ENCODE measurements around the gene PHTF2.

PHTF2 gene

DNA sequence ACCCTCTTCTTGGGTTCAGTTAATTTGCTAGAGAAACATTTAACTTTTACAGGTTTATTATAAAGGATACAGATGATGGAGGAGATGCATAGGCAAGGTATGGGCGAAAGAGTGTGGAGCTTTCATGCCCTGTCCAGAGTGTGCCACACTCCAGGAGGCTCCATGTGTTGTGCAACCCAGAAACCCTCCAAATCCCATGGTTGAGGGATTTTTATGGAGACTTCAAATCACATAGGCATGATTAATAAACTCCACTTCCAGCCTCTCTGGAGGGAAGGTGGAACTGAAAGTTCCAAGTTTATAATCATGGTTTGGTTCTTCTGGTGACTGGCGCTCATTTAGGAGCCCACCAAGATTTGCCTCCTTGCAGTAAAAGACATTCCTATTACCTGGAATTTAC lies 159.9 kb downstream of the PHTF2 start:
- H3K36me3 ChIP-seq (ENCODE audit: insufficient read depth, low read length) = peaks cover 7% of the 10 kb centered on the region
- H3K79me2 ChIP-seq (ENCODE audit: insufficient read depth, low read length) = no peaks in the 10 kb centered on the region
- H3F3A ChIP-seq (ENCODE audit: insufficient read depth, low read length) = no peaks in the 10 kb centered on the region
- no peak overlapping the region for H3K27ac ChIP-seq (ENCODE audit: low read depth, low read length, poor library complexity, severe bottlenecking)
- no peaks in the 10 kb centered on the region for H3K9me2 ChIP-seq (ENCODE audit: low read depth, low read length)
- H4K20me1 ChIP-seq (ENCODE audit: insufficient read depth, low read length) = no peaks in the 10 kb centered on the region
- H3K9ac ChIP-seq (ENCODE audit: low read length) = no peak overlapping the region
- H3K9me3 ChIP-seq (ENCODE audit: low read length) = no peaks in the 10 kb centered on the region
- no peak overlapping the region for H3K4me2 ChIP-seq (ENCODE audit: low read length)
- no peaks in the 10 kb centered on the region for H3K4me1 ChIP-seq (ENCODE audit: insufficient read depth, low read length, severe bottlenecking)
- H3K4me3 ChIP-seq (ENCODE audit: low read depth, low read length, poor library complexity, severe bottlenecking) = no peak overlapping the region
- H2AFZ ChIP-seq (ENCODE audit: low read length) = no peak overlapping the region
- H3K27me3 ChIP-seq (ENCODE audit: insufficient read depth, low read length) = no peaks in the 10 kb centered on the region
- TF ChIP-seq, protein P1, sequence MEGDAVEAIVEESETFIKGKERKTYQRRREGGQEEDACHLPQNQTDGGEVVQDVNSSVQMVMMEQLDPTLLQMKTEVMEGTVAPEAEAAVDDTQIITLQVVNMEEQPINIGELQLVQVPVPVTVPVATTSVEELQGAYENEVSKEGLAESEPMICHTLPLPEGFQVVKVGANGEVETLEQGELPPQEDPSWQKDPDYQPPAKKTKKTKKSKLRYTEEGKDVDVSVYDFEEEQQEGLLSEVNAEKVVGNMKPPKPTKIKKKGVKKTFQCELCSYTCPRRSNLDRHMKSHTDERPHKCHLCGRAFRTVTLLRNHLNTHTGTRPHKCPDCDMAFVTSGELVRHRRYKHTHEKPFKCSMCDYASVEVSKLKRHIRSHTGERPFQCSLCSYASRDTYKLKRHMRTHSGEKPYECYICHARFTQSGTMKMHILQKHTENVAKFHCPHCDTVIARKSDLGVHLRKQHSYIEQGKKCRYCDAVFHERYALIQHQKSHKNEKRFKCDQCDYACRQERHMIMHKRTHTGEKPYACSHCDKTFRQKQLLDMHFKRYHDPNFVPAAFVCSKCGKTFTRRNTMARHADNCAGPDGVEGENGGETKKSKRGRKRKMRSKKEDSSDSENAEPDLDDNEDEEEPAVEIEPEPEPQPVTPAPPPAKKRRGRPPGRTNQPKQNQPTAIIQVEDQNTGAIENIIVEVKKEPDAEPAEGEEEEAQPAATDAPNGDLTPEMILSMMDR (IDR thresholded peaks at IDR 0.05; ENCODE audit: low read length) = no peak
- TF ChIP-seq EZH2 (IDR thresholded peaks at IDR 0.05; ENCODE audit: borderline replicate concordance, low read length) = no peak

DNA sequence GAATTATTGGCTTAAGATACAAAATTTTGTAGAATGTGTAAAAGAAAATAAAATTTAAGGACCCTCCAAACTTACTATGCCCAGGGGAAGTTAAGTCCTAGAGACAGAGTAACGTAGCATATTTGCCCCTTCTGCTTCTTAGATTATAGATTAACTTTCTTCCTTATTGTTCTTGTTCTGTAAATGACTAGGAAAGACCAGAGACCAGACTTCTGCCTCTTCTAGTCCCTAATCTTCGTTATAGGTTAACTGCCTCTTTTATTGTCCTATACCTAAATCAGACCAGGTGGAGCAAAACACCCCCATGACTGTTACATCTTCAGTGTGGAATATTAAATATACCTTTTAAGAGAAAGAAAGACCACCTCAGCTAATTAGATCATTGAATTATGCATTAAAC lies 160.5 kb downstream of the PHTF2 start:
- no peaks in the 10 kb centered on the region for H3F3A ChIP-seq (ENCODE audit: insufficient read depth, low read length)
- no peaks in the 10 kb centered on the region for H3K27me3 ChIP-seq (ENCODE audit: insufficient read depth, low read length)
- TF ChIP-seq EZH2 (IDR thresholded peaks at IDR 0.05; ENCODE audit: borderline replicate concordance, low read length) = no peak
- TF ChIP-seq, protein P1 (IDR thresholded peaks at IDR 0.05; ENCODE audit: low read length) = no peak
- H3K4me2 ChIP-seq (ENCODE audit: low read length) = no peak overlapping the region
- H2AFZ ChIP-seq (ENCODE audit: low read length) = no peak overlapping the region
- no peaks in the 10 kb centered on the region for H4K20me1 ChIP-seq (ENCODE audit: insufficient read depth, low read length)
- no peak overlapping the region for H3K27ac ChIP-seq (ENCODE audit: low read depth, low read length, poor library complexity, severe bottlenecking)
- H3K4me3 ChIP-seq (ENCODE audit: low read depth, low read length, poor library complexity, severe bottlenecking) = no peak overlapping the region
- no peak overlapping the region for H3K9ac ChIP-seq (ENCODE audit: low read length)
- no peaks in the 10 kb centered on the region for H3K9me3 ChIP-seq (ENCODE audit: low read length)
- no peaks in the 10 kb centered on the region for H3K4me1 ChIP-seq (ENCODE audit: insufficient read depth, low read length, severe bottlenecking)
- no peaks in the 10 kb centered on the region for H3K79me2 ChIP-seq (ENCODE audit: insufficient read depth, low read length)
- peaks cover 2% of the 10 kb centered on the region for H3K36me3 ChIP-seq (ENCODE audit: insufficient read depth, low read length)
- no peaks in the 10 kb centered on the region for H3K9me2 ChIP-seq (ENCODE audit: low read depth, low read length)

DNA sequence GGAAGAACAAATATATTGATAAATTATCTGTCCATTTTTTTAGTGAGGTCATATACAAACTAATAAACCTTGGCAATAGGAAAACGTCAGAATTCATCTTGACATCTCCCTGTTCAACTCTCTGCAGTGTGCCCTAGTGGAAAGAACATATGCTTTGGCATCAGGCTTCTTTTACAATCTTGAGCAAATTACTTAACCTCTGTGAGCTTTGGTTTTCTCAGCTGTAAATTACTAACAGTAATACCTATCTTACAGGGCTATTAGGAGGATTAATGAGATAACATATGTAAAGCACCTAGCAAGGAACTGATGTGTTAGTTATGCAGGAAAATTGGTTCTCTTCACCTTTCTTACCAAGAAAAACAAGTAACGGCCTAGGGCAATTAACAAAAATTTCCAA lies 161.8 kb downstream of the PHTF2 start:
- H3K4me3 ChIP-seq (ENCODE audit: low read depth, low read length, poor library complexity, severe bottlenecking) = no peak overlapping the region
- TF ChIP-seq, protein P1 (IDR thresholded peaks at IDR 0.05; ENCODE audit: low read length) = no peak
- TF ChIP-seq EZH2 (IDR thresholded peaks at IDR 0.05; ENCODE audit: borderline replicate concordance, low read length) = no peak

More for the DNA sequence above, 161.8 kb downstream of the PHTF2 start:
- Histone ChIP-seq H3K27me3 (ENCODE audit: insufficient read depth, low read length) (no peaks in the 10 kb centered on the region), H3K4me2 (ENCODE audit: low read length) (no peak overlapping the region), H3K4me1 (ENCODE audit: insufficient read depth, low read length, severe bottlenecking) (no peaks in the 10 kb centered on the region), H2AFZ (ENCODE audit: low read length) (no peak overlapping the region), H4K20me1 (ENCODE audit: insufficient read depth, low read length) (no peaks in the 10 kb centered on the region), H3F3A (ENCODE audit: insufficient read depth, low read length) (no peaks in the 10 kb centered on the region), H3K79me2 (ENCODE audit: insufficient read depth, low read length) (no peaks in the 10 kb centered on the region), H3K9me2 (ENCODE audit: low read depth, low read length) (no peaks in the 10 kb centered on the region), H3K27ac (ENCODE audit: low read depth, low read length, poor library complexity, severe bottlenecking) (no peak overlapping the region), H3K9me3 (ENCODE audit: low read length) (no peaks in the 10 kb centered on the region), H3K36me3 (ENCODE audit: insufficient read depth, low read length) (no peaks in the 10 kb centered on the region), H3K9ac (ENCODE audit: low read length) (no peak overlapping the region)
